Epithelial cell of prostate (primary cell): Measurements from ENCODE around the gene PRKAR2B.
A peak's percentile ranks its signal among the peaks of the same experiment; 100 is the strongest.
"Not testable (repeated sequence)": the region's sequence is repeated elsewhere in the genome, so short reads cannot be mapped to it uniquely, and the experiment has no call there.

ENCODE experiments used
- DNase-seq: peaks from one replicate; pipeline ENCODE4 v3.0.0-alpha.2; 2011; ENCODE audit warnings: low read depth, low spot score
- H3K27ac ChIP-seq: fragments of 450-650 bp; 2 replicates; pipeline ENCODE4 v1.5.1; 2017; ENCODE audit warnings: mild to moderate bottlenecking

PRKAR2B gene

GRCh38 chr7:107072133-107072532, 27.6 kb downstream of the PRKAR2B start:
- no peak for DNase-seq
- H3K27ac ChIP-seq = no peak overlapping the region

DNA sequence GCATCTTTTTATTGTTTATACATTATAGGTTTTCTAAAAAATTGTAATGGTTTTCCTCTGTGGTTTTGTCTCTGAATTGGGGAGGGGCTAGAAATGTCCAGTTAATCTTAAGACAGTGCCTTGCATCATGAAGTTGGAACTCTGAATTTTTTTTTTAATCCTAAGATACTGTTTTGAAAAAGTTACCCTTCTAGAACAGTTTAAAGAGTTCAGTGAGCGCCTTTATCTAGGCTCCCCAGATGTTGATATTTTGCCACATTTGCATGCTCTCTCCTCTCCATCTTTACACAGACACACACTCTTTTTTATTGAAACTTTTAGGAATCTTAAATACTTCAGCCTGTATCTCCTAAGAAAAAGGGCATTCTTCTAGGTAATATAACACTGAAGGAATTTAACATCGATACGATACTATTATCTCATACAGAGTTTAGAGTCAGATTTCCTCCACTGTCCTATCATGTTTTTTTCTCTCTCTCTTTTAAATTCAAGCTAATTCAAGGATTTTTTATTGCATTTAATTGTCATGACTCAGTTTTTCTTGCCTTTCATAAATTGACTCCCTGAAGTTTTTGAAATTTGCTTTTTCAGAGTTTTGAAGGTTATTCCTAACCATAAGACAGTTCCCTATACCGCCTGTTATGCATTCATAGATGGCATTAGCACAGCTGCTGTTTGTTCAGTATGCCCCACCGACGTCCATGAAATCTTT, 31.5 kb downstream of the PRKAR2B start:
- DNase-seq = no peak
- no peak overlapping the region for H3K27ac ChIP-seq

DNA sequence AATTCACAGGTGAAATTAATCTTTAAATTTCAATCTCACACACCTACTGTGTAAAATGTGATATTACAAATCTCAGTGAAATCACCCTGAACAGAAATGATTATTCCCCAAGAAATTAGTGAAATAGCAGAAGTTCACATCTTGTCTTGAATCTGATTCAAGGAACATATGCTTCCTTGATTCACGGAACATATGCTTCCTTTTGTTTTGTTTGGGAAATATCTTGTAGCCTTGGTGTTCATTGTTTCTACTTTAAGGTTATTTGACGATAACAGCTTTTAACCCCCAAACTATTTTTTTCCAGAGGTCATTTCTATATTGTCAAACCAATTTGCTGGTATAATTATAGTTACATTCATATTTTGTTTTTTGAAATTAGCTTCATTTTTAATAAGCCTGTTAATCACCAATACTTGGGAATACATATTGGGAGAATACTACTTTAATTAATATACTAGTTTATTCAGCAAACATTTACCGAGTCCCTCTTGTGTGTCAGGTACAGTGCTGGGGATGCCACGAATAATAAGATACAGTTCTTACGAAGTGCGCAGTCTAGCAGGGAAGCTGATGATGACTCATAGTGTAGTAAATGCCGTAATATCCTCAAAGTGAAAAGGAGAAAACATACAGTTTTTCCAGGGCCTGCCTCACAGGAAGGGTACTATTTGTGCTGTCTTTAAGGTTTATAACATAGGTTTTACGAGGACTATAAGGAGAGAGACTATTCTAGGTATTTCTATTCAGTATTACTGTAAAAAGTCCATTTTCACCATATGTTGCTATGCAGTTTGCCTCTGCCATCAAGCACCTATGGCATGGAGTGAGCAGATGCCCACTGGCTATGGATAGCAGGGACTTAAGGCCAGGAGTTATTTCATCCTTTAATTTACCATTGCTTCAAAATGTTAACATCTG, 32.5 kb downstream of the PRKAR2B start:
- no peak overlapping the region for H3K27ac ChIP-seq
- no peak for DNase-seq

GRCh38 chr7:107077699-107078516, 33.4 kb downstream of the PRKAR2B start:
- peak overlapping the region; percentile 21 for H3K27ac ChIP-seq
- DNase-seq = no peak

DNA sequence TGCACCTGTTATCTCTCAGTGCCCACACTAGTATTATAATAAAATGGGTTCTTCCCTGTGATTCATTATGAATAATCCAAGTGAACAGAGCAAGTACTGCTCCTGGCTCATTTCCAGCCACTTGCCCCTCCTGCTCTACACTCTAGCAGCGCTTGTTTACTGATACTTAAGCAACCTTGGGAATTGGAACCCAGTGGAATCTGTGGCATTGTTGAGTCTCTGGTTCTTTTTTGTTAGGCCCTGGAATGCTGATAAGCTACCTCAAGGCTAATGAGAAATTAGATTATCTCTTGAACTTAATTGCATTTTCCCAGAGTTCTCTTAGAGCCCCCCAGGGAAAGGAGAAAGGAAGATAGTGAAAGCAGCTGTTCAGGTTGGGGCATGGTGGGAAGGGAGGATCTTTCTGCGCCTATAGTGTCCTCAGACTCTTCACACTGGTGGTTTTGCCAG, 34.0 kb downstream of the PRKAR2B start:
- peak; percentile 16 for DNase-seq
- H3K27ac ChIP-seq = peak overlapping the region; percentile 21

DNA sequence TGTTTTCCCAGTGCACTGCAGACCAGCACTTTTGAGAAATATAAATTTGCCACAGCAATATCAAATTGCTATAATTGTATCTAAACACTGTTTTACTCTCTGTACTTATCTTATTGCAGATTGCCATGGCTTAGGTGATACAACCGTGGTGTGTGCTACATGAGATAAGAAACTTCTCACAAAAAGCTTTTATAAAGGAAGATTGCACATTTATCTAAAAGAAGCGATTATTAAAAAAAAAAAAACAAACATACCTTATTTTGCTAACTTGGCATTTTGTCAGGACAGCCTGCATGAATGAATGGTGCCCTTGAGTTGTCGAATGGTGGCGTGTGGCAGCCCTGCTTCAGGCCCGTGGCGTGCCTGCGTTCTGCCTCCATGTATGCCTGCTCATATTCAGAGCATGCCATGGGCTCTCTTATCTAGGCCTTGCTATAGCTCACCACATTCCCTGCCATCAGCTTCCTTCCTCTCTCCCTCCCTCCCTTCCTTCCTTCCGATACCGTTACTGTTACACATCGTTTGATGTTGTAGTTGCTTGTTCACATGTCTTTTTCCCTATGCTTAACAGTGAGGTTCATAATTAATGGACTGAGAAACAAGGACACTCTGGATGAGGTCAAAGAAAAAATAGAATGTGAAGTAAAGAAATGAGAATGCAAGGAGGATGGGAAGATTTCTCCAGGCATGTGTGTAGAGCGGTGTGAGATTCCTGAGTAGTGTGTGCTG, 34.9 kb downstream of the PRKAR2B start:
- no peak for DNase-seq
- no peak overlapping the region for H3K27ac ChIP-seq

- H3K27ac ChIP-seq = no peak overlapping the region
- DNase-seq = no peak
Observed at GRCh38 chr7:107080099-107080505, 35.6 kb downstream of the PRKAR2B start.

GRCh38 chr7:107080533-107080932, 36.0 kb downstream of the PRKAR2B start:
- DNase-seq = no peak
- H3K27ac ChIP-seq = no peak overlapping the region

- H3K27ac ChIP-seq = no peak overlapping the region
- no peak for DNase-seq
Observed at GRCh38 chr7:107085180-107085579, 40.7 kb downstream of the PRKAR2B start.

DNA sequence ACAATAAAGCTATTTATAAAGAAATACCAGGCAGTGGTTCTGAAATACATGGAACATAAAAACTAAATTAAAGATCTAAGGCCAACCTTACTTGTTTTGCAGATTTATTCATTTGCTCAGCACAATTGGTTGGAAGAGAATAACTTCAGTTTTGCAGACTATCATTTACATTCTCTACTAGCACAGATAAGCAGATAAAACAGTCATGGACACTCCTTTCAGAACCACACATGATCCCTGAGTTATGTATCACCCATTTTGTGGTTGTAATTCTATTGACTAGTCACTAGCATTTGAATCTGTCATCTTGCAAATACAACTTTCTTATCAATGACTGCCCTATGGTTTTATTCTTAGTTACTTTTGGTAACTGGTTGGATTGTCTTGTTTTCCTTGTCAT, 45.1 kb downstream of the PRKAR2B start:
- no peak for DNase-seq
- H3K27ac ChIP-seq = no peak overlapping the region

DNA sequence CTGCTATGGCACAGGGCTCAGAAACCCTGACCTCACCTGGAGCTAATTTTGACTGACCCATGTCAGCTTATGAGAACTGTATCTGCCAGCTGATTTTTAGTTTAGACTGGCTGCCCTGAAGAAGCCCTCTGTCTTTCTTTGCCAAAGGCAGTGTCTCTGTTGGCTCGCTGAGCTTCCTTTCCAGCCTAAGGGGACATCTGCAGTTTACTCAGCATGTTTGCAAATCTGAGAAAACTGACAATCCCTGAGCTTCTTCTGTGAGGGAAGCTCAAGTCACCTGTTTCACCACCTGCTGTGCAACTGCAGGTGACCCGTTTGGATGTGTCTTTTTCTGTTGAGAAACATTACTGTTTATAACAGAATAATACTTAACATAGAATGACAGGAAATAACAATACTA, 46.0 kb downstream of the PRKAR2B start:
- no peak overlapping the region for H3K27ac ChIP-seq
- DNase-seq = no peak

DNA sequence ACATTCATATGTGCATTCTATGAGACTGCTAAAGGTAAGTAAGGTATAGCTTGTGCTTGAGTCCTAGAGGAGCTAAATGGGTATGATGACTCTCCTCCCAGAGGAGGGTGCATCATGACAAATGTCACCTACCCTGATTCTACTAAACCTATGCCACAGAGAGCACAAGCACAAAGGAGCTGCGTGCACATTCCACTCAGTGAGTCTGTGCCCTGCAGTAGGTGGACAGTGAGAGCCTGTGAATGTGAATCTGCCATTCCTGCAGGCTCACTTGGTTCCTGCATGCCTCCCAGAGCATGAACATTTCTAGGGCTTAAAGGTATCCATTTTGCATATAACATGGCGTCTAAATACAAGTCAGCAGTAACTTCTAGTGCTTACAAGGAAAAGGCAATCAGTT, 46.8 kb downstream of the PRKAR2B start:
- no peak for DNase-seq
- H3K27ac ChIP-seq = no peak overlapping the region

- not testable (repeated sequence) for DNase-seq, H3K27ac ChIP-seq
Observed at GRCh38 chr7:107093671-107094070, 49.2 kb downstream of the PRKAR2B start.

DNA sequence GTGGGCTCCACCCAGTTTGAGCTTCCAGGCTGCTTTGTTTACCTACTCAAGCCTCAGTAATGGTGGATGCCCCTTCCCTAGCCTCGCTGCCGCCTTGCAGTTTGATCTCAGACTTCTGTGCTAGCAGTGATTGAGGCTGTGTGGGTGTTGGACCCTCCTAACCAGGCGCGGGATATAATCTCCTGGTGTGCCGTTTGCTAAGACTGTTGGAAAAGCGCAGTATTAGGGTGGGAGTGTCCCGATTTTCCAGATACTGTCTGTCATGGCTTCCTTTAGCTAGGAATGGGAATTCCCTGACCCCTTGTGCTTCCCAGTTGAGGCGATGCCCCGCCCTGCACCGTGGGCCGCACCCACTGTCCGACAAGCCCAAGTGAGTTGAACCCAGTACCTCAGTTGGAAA, 54.6 kb downstream of the PRKAR2B start:
- not testable (repeated sequence) for H3K27ac ChIP-seq, DNase-seq

DNA sequence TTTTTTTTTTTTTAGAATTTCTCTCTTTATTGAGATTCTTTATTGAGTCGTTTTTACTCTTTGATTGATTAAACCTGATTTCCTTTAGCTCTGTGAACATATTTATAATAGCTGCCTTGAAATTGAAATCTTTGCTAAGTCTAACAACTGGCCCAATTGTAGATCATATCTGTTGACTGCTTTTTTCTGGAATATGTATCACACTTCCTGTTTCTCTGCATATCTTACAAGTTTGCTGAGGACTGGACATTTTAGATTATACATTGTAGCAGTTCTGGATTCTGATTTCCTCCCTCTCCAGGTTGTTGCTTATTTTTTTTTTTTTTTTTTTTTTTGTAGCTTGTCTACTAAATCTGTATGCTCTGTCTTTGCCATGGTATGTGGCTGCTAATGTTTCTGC, 56.3 kb downstream of the PRKAR2B start:
- DNase-seq = no peak
- H3K27ac ChIP-seq = no peak overlapping the region

DNA sequence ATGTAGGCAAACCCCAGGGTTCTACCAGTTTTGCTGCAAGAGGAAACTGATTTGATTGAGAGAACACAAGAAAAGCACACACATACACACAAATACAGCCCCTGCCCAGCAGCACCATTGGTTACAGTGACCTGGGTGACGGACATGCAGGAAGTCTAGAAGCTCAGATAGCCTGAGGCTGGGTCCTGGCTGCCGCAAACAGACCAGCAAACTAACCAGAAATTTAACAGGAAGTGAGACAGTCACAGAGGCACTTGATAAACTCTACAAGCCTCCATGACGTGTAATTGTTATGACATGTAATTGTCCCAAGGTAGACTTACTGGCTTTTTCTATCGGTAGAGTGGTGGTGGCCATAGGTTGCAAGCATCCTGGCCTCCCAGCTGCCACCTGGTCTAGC, 58.9 kb downstream of the PRKAR2B start:
- H3K27ac ChIP-seq = no peak overlapping the region
- no peak for DNase-seq

DNA sequence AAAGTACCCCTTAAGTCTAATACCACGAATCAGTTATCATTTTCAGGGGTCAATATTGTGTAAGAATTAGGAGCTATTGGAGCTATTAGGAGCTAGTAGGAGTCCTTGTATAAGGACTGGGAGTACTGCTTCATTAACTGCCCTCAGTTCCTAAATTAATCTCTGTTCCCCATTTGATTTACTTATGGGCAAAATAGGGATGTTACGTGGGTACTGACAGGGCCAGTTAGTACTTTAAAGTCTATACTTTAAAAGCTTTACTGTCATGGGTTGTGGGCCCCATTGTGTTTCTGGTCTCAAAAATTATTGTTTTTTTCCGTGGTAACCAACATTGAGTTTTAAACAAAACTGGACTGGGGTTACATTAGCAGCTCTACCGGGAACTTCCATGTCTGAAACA, 60.3 kb downstream of the PRKAR2B start:
- DNase-seq = no peak
- no peak overlapping the region for H3K27ac ChIP-seq

DNA sequence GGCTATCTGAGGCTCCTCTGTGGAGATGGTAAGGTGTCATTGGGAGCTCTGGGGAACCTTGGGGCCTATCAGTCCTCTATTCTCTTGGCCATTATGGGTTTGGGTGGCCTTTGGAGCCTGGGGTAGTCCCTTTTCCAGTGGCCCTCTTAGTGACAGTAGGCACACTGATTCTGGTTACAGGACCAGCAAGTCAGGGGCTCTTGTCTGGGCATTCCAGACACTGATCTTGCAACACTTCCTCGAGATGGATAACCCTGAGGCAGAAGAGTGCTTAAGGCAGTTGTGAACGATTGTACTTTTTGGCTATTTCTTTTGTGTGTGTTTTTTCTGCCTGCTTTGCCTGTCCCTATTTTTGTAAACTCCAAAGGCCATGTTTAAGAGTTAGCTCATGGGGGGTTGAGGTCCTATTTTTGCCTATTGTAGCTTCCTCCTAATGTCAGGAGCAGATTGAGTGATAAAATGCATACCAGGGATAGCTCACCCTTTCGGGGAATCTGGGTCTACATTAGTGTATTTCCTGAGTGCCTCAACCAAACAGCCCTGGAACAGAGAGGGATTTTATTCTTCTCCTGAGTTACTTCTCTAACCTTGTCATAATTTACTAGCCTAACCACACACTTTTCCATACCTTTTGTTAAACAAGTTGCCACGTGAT, 61.2 kb downstream of the PRKAR2B start:
- DNase-seq = no peak
- no peak overlapping the region for H3K27ac ChIP-seq

DNA sequence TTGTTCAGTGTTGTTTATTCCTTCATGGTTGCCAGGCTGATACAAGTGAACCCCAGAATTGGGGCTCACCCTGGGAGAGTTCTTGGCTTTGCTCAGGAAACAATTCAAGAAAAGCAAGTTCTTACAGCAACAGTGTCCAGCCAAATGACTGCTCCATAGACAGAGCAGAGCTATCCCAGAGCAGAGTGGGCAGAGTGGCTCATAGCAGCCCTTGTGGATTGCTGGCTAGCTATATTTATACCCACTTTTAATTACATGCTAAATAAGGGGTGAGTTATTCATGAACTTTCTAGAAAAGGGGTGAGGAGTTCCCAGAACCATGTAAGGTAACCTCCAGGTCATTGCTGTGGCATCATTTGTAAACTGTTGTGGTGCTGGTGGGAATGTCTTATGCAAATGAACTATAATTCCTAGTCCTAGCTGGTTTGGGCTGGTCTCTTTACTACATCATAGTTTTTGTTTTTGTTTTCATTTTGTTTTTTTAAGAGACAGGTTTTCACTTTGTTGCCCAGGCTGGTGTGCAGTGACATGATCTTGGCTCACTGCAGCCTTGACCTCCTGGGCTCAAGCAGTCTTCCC, 64.4 kb downstream of the PRKAR2B start:
- DNase-seq = no peak
- no peak overlapping the region for H3K27ac ChIP-seq
